Tibial nerve (tissue), 4 donors: ENCODE results near the gene BCAS3.

Source experiments
- CTCF ChIP-seq, 5 experiments: fragments of 200-600 bp in 3 of 5; fragments of 450-650 bp in 2 of 5; sonication (generic) in 3 of 5; IDR thresholded peaks; one replicate each; pipeline ENCODE4 v1.5.1; 2016 to 2019; ENCODE audit warnings: antibody characterized with exemption in 5 of 5, mild to moderate bottlenecking in 3 of 5, moderate library complexity in 2 of 5
- EP300 ChIP-seq, 2 donors: sonication (generic); formaldehyde crosslinking; IDR thresholded peaks; one replicate each; pipeline ENCODE4 v1.6.1; 2017; ENCODE audit warnings: antibody characterized with exemption in 2 of 2, mild to moderate bottlenecking in 1 of 2

- TF ChIP-seq CTCF (IDR thresholded peaks at IDR 0.05) (no peak), EP300 (IDR thresholded peaks at IDR 0.05) (no peak)
Measured at GRCh38 chr17:61047515-61047914, 369.9 kb downstream of the BCAS3 start.
